ENCODE data around the gene CUBN.
"Not testable (repeated sequence)": the region's sequence is repeated elsewhere in the genome, so short reads cannot be mapped to it uniquely, and the experiment has no call there.

The CUBN gene

DNA sequence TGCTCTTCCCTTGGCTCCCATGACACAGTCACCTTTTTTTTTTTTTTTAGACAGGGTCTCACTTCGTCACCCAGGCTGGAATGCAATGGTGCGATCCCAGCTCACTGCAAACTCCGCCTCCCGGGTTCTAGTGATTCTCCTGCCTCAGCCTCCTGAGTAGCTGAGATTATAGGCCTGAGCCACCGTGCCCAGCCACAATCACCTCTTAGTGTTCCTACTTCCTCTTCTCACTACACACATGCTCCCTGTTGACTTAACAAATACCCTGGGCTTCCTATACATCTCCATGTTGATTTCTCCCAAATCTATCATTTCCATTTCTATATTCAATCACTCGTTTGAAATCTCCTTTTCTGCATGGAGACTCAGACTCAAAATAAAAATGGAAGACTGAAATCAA is 91.7 kb downstream of the CUBN start:
- no peak for DNase-seq (ENCODE audit: low spot score)

GRCh38 chr10:17035446-17035845 is 94.2 kb downstream of the CUBN start:
- no peak for DNase-seq (ENCODE audit: low spot score)

DNA sequence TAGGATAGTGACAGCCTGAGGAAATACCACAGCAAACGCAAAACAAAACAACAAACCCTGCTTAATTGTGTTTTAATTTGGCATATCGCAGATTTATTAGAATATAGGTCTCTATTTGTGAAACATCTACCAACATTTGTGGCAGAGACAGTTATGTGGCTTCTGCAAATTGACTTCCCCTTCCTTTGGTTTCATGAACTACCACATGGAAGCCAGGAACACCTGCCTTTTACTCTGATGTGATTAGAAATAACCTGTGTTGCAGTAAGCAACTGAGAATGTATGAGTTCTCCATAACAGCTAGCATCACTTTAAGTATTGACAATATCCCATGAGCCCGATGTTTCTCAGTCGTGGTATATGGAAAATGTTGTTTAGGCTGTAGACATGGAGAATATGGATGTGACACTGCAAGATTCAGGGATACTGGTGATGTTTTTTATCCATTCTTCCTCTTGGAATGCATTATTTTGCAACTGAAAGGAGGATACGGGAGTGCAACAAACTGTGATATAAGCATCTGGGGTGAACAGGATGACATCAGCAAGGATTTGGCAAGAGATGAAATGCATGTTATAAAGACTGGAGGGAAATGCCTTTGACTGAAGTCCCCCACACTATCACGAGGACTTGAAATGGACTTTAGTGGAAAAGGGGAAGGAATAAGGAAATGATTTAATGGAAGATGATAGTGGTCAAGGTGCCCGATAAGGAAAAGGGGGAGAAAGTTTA is 95.9 kb downstream of the CUBN start:
- DNase-seq (ENCODE audit: low spot score): no peak

DNA sequence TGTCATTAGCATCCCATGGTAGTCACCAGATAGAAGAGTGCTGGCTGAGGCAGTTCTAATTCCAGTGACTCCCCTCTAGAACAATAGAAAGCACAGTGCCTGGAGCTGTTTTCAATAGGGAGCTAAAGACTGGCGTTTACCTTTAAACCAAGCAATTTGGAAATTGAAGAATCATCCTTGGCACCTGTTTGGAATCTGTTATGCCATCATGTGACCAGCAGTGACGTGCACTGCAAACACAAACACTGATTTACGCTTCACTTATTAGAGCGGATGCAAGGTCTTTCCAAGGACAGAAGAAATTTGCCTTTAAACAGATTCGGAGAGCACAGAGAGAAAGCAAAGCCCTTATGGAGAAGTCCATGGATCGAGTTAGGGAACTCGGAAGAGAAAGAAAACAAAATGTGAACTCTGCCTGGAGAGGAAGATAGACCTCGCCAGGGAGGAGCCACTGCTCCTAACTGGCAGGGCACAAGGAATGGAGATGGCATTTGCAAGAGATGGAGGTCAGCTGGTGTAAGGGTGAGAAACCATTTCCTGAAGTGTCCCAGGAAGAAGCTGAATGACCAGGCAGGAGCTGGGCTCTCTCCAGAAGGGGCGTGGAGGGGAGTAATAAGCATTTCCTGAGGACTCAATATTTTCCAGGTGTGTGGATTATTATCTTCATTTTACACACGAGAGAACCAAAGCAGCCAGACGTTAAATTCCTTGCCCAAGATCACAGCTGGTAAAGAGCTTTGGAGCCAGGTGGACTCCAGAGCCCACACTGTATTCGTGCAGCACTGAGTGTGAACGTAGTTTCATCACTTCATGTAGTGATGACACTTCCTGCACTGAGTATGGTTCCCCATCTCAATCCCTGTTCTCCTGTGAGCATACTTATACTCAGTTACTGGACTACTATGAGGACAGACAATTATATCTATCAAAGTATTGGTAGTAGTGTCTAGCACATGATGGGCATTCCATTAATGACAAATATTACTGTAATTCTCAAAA is 97.7 kb downstream of the CUBN start:
- DNase-seq (ENCODE audit: low spot score): no peak

DNA sequence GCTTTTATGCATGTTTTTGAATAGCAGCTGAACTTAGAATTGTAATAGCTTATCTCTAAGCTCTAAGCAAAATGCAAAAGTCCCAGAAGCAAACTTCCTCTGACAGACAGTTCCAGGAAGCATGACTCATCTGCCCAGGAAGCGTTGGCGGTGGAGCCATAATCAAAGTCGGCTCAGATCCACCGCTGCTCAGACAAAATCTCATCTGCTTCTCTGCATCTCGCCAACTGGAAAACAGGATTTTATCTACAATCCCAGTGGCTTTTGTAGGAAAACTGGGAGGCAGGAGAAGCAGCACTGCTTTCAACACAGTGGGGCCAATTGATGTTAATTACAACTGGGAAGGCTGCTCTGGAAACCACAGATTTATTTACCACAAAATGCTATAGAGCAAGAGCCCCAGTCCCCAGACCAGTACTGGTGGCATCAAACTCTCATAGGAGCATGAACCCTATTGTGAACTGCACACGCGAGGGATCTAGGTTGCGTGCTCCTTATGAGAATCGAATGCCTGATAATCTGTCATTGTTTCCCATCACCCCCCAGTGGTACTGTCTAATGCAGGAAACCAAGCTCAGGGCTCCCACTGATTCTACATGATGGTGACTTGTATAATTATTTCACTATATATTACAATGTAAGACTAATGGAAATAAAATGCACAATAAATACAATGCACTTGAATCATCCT is 99.9 kb downstream of the CUBN start:
- DNase-seq (ENCODE audit: low spot score): peak; percentile 85

DNA sequence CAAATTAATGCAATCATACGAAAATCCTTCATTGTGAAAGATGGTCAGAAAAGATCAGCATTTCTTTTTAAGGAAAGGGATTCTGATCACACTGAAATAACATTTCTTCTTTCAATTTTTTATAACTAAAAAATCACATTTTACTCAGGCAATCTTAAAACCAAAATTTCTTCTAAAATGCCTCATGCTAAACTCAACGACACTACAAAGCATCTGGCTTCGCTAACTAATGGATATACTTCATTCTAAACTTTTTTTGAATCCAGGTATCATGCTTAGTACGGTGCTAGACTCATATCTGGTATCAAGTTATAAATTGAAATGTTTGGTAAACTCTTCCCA is 100.4 kb downstream of the CUBN start:
- no peak for DNase-seq (ENCODE audit: low spot score)

- DNase-seq (ENCODE audit: low spot score): peak; percentile 64
Measured at GRCh38 chr10:17028798-17029197, 100.8 kb downstream of the CUBN start.

DNA sequence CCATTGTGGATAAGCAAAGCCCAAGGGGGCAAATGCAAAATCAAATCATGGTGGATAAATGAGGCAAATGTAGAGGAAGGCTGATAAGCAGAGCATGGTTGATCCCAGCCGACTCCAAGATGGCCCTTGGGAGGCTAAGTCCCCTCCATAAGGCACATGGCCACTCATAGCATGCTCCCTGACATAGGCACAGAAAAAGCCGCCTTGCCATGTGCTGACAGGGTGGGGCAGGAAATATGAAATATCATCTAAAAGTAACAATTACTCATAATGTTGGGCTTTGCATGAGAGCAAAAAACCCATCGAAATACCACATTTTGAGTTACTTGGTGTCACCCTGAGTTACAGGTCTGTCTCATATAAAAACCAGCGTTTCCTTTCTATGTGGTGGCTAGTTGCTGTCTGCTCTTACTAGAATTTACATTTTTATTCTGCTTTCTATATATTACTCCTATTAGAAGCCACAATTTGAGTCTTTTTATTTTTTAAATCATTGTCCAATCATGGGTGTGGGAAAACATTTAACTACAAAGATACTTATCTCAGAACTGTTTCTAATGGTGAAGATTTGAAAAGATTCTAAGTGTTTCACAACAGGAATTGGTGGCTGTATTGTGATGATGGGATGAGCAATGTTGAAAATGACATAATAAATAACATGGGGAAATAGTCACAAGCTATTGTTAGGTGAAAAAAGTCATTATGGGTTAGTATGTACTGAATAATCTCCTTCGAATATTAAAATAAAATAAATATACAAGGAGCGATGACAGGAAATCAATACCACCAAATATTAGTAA is 102.7 kb downstream of the CUBN start:
- peak; percentile 96 for DNase-seq (ENCODE audit: low spot score)

GRCh38 chr10:17025444-17026295 is 103.9 kb downstream of the CUBN start:
- peak; percentile 91 for DNase-seq (ENCODE audit: low spot score)

DNA sequence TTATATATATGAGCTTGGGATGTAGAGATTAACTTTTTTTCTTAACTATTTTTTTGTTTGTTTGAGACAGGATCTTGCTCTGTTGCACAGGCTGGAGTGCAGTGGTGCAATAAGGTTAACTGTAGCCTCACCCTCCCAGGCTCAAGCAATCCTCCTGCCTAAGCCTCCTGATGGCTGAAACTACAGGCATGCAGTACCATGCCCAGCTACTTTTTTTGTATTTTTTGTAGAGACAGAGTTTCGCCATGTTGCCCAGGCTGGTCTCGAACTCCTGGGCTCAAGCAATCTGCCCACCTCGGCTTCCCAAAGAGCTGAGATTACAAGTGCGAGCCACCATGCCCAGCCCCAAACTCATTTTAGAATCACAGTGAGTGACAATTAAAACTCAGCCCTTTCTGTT is 105.2 kb downstream of the CUBN start:
- DNase-seq (ENCODE audit: low spot score): no peak

GRCh38 chr10:17023386-17024298 is 106.0 kb downstream of the CUBN start:
- peak; percentile 97 for DNase-seq (ENCODE audit: low spot score)

DNA sequence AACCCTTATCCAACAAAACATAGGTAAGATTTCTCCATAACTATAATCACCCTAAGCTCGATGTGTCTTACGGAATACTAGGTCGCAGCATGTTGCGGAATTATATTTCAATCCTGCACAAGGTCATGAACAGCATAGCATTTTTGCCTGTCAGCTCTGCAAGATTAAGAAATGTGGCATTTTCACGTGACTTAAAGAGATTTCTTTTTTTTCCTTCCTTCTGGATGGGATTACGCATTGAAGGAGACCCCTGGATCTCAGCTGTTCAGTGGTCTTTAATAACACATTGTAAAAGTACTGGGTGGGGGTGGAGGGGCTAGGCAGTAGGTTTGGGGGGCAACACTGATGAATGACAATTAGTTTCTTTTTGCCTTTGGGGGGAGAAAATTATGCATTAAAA is 106.7 kb downstream of the CUBN start:
- no peak for DNase-seq (ENCODE audit: low spot score)

DNA sequence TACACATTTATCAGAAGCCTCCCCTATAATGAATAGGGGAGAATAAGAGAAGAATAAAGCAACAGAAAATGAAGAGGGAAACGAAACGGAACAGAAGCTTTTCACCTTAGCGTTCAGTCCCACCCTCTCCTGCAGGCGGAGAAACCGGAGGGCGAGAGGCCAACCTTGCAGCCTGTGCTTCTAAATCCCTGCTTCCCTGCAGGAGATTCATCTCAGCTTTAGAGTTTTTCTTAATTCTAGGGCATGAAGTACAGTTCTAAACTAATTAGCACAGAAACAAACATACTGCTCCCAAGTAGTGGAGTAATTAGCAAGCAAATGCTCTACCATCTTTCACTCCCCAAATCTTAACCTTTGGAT is 107.2 kb downstream of the CUBN start:
- no peak for DNase-seq (ENCODE audit: low spot score)

- DNase-seq (ENCODE audit: low spot score): no peak
Measured at GRCh38 chr10:17021656-17022465, 107.8 kb downstream of the CUBN start.

DNA sequence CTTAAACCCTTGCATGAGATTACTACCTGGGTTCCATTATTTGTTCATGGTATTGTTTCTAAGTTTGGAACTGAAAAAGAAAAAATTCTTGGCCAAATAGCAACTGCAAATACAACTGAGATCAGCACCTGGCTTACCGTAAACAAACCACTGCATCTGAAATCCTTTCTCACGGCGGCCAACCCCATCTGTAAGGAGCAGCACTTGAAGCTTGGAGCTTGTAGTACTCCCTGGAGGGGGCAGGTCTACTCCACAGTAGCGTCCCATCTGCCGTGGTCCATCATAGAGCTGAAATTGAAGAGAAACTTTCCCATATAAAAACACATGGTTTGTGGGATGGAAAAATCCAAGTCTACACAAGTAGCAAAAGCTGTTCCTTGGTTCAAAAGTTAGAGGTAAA is 109.9 kb downstream of the CUBN start:
- no peak for DNase-seq (ENCODE audit: low spot score)

- not testable (repeated sequence) for DNase-seq (ENCODE audit: low spot score)
Measured at GRCh38 chr10:17013131-17013983, 116.3 kb downstream of the CUBN start.

GRCh38 chr10:17012731-17013130 is 116.9 kb downstream of the CUBN start:
- not testable (repeated sequence) for DNase-seq (ENCODE audit: low spot score)
